DMS79 treated with DMSO at 0.1 percent for 48 hours (cell line): ENCODE data around the gene SRC.

Experiments used
- DNase-seq: peaks from one replicate; lab custom pipeline; 2025; lab: John Stamatoyannopoulos, UW

SRC gene

DNA sequence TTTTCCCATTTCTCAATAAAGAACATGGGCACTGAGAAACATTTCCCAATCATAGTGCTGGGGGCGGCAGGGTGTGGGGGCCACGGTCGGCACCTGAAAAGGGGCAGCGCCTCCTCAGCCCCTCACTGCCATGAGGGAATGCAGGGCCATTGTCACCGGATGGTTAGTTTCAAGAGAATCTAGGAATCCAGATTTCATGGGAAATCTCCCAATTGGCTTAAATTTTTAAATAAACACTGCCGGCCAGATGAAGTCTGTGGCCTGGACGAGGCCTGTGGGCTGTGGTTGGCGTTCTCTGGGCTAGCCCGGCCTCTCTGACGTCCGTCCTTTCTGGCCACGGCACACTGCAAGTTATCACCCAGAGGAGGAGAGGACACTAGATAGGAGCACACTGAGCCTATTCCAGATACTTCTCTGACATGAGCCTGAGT lies 30.9 kb upstream of the SRC start:
- no peak for DNase-seq

DNA sequence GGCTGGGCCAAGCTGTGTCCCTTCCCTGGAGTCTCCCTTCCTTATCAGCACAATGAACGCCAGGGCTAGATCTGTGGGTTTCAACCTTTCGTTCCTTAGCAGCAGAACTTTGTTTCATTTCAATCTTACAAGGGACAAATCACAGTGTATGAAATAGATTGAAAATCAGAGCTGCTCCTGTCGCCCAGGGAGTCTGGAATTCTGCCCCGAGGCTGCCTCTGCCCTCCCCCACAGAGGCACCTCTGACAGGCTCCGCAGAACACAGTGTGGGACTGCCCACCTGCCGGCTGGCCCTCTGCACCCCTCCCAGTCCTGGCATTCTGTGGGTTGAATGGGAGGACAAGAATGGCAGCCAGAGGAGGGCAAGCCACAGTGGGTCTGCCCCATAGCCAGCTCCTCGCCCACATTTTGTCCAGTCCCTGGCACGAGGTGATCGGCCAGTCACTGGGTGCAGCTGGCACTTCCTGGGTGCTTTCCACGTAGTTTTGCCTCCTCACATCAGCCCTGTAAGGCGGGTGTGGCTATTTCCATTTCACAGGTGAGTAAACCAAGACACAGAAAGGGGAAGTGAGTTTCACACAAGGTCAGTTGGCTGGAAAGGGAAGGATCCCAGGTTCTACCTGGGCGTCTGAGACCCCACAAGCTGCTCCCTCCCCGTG lies 30.4 kb upstream of the SRC start:
- DNase-seq = no peak

DNA sequence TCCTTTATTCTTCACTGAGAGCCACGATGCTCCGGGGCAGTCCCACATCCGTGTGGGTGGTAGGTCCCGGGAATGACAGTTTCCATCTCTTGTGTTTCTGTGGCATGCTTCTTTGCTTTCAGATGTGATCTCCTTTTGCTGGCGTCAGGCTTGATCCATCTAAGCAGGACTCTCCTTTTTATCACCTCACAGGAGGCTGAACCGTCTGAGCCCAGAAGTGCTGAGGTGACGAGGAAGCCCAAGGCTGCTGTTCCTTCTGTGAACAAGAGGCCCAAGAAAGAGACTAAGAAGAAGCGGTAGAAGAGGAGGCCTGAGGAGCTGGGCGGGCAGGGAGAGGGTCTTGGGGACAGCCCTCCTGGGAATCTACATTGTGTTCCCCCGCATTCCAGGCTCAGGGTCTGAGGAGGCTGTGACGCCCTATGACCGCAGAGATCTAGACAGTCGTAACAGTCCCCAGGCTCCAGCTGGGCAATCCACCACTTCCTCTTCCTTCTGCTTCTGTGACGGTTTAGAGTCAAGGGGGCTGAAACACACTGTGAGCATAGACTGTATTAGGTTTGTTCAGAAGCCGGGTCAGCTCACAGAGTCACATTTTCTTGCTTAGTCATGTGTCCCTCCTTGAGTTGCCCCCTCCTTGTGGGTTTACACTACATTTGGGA lies 29.7 kb upstream of the SRC start:
- no peak for DNase-seq

DNA sequence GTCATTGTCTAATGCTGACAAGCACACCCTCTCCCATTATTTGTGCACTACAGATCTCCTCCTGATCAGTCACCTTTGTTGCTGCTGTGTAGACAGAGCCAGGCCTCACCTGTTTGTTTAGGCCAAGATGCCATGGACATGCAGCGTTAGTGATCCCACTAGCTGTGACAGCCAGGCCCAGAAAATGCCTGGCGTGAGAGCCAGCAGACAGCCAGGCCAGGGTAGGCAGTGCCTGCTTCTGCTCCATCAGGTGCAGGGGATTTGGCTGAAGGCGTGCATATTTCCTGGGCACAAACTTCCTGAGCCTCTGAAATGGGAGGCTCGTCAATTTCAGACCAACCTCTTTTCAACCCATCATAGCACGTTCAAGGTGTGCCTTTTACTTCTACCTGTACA lies 29.2 kb upstream of the SRC start:
- no peak for DNase-seq

DNA sequence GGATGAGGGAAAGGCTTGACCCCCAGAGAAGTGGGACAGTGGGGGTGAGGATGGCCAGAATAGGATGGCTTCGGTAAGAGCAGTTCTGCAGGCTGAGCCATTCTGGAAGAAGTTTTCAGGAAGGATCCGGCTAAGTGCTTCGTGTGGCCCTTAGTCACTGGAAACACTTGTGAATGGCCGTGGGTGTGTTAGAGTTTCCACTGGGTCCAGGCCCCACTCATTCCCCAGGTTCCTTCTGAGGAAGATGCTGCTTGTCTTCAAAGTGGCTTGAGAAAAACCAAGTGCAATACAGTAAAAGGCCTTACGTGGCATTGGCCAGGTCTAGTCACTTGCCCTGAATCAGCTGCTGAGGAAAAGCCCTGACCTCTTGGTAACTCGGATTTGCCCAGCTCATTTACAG lies 28.6 kb upstream of the SRC start:
- no peak for DNase-seq

DNA sequence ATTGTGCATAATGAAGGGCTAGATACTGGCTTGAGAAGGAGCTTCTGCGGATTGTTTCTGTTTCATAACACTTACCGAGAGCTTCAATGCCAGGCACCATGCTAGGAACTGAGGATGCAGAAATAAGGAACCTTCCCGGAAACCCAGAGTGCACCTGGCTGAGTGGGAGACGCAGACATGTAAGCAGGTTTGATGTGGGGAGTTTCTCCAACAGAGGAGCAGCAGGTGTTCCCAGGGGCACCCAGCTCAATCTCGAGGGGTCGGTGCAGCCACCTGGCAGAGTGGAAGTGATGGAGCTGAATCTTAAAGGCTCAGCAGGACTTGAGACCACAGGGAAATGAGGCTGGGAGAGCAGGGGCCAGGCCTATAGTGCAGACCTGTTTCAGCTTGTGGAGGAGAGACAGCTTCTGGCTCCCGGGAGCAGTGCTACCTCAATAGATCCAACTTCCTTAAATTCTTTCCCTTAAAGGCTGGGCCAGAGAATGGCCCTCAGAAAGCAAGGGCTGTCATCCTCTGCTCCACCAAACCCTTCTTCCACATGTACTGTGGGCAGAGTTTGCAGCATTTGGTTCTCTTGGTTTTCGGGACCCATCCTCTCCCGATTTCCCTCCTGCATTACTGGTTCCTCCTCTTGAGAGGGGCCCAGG lies 27.8 kb upstream of the SRC start:
- no peak for DNase-seq

DNA sequence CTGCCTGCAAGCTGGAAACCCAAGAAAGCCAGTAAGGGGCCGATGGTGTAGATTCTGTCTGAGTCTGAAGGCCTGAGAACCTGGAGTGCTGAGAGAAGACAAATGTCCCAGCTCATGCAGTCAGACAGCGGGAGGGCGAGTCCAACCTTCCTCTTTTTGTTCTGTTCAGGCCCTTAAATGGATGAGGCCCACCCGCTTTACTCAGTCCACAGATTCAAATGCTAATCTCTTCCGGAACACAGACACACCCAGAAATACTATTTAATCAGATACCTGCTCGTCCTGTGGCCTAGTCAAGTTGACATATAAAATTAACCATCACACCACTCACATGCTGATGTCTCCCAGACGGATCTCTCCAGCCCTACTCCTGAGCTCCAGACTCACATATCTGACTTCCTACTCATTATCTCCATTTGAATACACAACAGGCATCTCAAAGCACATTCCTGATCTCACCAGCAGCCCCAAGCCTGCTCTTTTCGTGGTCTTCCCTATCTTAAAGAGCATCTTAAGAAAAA lies 26.7 kb upstream of the SRC start:
- no peak for DNase-seq

DNA sequence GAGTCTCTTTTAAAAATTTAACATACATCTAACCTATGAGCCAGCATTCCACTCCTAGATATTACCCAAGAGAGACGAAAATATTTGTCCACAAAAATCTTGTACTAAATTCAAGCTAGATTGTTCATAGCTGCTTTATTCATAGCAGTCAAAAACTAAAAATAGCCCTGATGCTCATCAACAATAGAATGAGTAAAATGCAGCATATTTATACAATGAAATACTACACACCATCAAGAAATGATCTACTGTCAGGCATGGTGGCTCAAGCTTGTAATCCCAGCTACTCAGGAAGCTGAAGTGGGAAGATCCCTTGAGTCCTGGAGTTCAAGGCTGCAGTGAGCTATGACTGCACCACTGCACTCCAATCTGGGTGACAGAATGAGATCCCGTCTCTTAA lies 22.0 kb upstream of the SRC start:
- no peak for DNase-seq

DNA sequence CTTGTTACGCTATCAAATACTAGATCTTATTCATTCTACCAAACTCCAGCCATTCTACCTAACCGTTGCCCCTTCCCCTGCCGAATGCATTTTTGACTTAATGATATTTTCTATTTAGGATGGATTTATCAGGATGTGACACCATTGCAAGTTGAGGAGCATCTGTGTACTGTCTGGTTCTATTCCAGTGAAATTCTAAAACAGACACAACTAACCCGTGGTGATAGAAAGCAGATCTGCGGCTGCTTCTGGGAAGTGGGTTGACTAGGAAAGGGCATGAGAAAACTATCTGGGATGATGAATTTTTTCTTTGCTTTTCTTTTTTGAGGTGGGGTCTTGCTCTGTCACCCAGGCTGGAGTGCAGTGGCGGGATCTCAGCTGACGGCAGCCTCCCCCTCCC lies 20.7 kb upstream of the SRC start:
- DNase-seq = no peak

DNA sequence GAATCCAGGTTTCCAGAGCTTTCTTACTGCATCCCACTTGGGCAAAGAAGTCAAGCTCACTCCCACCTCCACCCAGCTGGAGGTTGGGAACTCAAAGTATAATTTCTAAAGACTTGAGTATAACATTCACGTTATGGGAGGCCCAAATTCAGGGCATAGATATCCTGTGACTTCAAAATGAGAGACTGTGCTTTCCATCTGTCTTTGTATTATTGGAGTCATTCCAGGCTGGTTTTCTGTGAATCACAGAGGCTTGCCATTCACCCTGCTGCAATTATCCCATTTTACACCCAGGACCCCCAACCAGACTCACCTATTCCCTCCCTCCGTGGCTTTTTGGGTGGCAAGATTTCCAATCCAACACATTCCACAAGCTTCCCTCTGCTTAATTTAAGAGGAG lies 19.3 kb upstream of the SRC start:
- DNase-seq = no peak

DNA sequence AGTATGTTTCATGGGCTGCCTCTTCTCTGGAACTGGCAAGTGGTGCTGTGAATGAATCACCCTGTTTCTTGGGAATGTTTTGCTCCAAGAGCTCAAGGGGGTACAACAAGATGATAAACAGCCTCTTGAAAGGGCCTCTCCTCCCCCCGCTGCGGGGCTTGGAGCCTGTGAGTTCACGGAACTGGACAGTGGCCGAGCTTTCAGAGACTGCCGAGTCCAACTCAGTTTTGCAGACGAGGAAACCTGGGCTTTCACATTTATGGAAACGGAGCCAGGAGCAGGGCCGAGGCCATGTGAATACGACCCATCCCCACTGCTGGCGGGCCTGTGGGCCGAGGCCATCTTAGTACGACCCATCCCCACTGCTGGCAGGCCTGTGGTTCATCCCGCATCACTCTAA lies 18.2 kb upstream of the SRC start:
- no peak for DNase-seq

DNA sequence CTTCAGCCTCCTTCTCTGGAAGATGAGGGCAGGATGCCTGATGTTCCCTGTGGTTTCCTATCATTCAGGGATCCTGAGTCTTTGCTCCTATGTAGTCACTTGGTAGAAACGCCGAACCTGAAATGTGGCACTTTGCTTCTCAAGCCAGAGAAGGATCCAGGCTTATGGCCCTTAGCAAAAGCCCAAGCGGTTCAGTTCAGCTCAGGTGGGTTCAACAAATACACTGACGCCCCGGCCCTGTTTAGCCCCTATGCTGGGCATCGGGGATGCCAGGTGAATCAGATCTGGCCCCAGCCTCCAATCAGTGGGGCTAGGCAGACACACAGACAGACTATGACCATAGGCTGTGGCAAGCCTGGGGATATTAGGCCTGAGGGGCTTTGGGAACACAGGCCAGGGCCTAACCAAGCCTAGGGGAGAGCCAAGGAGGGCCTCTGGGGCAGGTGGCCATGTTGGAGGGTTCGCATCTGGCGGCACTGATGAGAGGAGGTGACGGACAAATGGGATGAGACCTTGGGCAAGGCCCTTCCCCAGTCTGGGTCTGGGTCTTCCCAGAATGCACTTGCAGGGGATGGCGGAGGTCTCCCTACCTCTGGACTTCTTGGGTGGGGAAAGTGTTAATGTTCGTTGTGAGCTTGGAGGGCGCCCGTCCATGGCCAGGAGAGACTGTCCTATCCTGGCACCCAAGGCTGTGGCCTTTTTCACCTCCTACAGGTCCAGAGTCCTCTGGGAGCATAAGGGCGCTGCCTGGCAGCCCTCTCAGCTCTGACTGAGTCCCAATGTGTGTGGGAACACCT lies 17.6 kb upstream of the SRC start:
- no peak for DNase-seq

DNA sequence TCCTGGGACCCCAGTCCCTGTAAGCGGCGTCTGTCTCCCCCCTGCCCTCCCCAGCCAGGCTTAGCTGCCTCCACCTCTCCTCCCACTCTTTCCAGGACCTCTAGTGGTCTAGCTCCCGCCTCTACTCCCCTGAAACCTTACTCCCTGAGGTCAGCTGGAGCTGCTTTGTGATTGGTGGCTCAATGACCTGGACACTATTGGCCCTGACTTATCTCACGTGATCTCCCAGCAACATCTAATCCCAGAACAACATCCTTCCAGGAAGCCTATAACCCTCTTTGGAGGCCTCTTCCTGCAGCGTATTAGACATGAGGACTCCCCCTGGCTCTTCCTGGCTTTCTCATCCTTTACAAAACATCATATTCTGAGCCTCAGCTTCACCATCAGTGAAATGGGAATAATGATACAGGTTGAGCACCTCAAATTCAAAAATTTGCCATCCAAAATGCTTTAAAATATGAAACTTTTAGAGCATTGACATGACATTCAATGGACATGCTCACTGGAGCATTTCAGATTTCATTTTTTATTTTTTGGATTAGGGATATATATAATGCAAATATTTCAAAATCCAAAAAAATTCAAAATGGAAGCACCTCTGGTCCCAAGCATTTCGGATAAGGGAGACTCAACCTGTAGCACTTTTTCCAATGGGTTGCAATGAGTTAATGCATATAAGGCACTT lies 16.3 kb upstream of the SRC start:
- no peak for DNase-seq

DNA sequence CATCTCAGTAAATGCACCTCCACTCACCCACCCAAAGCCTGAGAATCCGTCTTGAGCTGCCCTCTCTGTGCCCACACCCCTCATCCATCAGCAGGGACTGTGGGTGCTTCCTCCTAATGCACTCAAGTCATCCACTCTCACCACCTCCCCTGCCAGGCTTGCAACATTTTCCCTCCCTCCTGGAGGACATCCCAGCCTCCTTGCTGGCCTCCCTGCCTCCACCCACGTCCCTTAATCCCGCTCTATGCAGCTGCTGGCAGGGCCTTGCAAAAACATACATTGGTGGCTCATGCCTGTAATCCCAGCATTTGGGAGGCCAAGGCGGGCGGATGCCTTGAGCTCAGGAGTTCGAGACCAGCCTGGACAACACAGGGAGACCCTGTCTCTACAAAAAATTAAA lies 15.6 kb upstream of the SRC start:
- no peak for DNase-seq

DNA sequence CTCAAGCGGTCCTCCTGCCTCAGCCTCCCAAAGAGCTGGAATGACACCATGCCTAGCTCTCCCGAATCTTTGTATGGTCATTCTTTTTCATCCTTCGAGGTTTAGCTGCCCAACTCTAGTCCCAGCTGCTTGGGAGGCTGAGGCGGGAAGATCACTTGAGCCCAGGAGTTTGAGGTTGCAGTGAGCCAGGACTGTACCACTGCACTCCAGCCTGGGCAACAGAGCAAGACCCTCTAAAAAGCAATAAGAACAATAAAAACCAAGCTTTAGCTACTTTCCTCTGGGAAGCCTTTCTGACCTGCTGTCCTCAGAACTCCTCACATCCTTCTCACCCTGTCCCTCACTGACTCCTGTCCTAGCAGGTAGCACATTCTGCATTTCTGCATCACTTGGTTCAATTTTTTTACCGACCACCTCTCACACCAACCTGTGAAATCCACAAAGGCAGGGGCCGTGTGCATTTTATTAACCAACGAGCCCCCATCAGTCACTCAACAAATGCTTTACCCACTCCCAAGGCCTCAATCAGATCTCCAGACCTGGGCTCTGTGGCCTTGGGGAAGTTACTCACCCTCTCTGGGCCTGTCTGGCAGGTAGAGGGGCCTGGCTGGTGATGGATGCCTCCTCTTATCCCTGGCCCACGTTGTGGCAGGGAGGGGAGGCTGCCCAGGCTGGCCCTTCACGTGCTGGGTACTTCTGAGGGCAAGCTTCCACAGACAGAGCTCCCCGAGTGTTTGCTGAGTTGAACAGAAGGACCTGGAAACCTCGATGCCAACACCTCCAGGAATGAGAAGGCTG lies 14.7 kb upstream of the SRC start:
- no peak for DNase-seq

DNA sequence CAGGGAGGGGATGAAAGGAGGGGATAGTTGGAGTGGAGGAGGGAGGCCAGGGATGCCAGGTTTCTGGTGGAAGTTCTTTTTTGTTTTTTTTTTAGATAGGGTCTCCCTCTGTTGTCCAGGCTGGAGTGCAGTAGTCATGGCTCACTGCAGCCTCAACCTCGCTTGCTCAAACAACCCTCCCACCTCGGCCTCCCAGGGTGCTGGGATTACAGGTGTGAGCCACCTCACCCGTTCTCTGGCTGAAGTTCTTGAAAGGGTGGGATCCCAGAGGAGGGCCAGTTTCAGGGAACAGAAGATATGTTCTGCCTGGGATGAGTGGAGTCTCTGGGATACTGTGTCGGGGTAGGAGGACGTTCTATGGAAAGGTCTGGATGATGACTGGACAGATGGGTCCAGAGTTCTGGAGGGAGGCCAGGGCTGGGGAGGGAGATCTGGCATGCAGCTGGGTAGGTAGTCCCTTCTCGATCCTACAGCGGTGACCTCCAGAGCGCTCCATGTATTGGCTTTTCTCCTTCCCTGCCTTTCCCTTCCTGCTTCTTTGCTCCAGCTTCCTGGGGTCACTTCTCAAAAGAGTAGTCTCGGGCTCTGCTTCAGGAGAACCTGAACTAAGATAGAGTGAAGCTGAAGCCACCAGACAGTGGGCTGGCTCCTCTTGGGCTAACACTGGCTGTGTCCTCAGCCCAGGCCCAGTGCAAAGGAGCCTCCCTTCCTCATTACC lies 12.7 kb upstream of the SRC start:
- DNase-seq = no peak

DNA sequence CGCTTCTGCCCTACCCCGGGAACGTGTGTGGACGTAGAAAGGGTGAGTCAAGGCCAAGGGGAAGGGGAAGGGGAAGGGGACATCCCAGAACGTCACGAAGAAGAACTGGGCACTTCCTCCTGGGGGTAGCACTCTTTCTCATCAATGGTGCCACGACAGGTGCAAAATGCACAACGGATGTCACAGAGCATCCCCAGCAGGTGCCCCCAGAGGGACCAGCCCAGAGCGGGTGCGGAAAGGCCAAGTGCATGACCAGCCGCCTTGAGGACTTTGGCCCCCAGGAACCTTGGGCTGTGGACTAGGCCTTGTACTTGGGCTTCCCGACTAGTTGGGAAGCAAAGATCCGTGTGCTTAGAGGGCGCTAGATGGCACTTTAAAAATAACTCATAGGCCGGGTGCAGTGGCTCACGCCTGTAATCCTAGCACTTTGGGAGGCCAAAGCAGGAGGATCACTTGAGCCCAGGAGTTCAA lies 12.1 kb upstream of the SRC start:
- no peak for DNase-seq

DNA sequence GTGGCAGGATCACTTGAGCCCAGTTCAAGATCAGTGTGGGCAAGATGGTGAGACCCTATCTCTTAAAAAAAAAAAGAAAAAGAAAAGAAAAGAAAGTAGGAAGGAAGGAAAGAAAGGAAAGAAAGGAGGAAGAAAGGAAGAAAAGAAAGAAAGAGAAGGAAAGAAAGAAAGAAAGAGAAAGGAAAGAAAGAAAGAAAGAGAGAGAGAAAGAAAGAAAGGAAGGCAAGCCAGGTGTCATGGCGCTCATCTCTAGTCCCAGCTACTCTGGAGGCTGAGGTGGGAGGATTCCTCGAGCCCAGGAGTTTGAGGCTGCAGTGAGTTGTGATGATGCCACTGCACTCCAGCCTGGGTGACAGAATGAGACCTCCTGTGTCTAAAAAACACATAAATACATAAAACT lies 11.5 kb upstream of the SRC start:
- DNase-seq = no peak

DNA sequence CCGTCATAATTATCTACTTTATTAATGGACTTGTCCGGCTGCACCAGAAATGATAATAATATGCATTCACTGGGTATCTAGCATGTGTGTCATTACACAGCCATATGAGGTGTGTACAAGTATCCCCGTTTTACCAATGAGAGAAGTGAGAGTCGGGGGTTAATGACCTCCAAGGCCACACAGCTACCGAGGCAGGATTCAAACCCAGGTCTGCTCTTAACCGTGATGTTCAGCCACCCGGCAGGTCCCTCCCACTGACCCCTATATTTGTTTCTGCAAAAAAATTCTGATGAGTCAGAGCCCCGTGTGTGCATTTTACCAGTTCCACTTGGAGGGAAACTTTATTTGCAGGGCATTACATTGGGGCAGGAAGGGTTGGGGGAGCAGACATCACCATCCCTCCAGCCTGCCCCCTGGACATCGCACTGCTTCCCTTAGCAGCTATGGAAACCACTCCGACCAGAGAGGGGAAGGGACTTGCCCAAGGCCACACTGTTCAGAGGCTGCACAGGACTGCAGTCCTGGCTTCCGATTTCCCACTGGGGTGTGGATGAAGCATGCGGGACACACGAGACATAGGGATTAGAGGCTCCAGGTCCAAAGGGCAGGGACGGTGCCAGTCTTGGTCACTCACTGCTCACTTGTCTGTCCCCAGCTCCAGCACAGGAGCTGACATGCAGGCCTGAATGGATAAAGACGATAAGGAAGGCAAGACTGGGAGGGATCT lies 10.1 kb upstream of the SRC start:
- no peak for DNase-seq
